Activated gamma-delta T cell treated with anti-CD3 and anti-CD28 coated beads, Interleukin-2, amount 50 U/mL, for 16 hours (primary cell): ENCODE measurements around the gene POLG2.
"Not testable (repeated sequence)": the region's sequence is repeated elsewhere in the genome, so short reads cannot be mapped to it uniquely, and the experiment has no call there.

Experiments
- DNase-seq: peaks from one replicate; pipeline ENCODE4 v3.0.0-alpha.2; 2020; ENCODE audit warnings: low read depth

Gene POLG2

DNA sequence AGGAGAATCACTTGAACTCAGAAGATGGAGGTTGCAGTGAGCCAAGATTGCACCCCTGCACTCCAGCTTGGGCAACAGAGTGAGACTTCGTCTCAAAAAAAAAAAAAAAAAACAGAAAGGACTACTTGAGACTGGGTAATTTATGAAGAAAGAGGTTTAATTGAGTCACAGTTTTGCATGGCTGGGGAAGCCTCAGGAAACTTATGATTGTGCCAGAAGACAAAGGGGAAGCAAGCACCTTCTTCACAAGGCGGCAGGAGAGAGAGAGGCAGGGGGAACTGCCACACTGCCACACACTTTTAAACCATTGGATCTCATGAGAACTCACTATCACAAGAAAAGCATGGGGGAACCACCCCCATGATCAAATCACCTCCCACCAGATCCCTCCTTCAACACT is 56.9 kb downstream of the POLG2 start:
- DNase-seq, result no peak

GRCh38 chr17:64439521-64439920 is 57.3 kb downstream of the POLG2 start:
- not testable (repeated sequence) for DNase-seq

- no peak for DNase-seq
Observed at GRCh38 chr17:64437944-64438525, 58.8 kb downstream of the POLG2 start.

DNA sequence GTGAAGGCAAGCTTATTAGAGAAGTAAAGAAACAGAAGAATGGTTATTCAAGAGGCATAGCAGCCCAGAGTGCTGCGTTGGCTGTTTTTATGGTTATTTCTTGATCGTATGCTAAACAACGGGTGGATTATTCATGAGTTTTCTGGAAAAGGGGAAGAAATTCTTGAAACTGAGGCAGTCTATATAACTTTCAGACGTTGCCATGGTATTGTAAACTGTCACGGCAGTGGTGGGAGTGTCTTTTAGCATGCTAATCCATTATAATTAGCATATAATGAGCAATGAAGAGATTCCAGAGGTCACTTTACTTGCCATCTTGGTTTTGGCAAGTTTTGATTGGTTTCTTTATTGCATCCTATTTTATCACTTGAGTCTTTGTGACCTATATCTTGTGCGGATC is 65.3 kb downstream of the POLG2 start:
- DNase-seq, result no peak

GRCh38 chr17:64430036-64430435 is 66.8 kb downstream of the POLG2 start:
- not testable (repeated sequence) for DNase-seq

- no peak for DNase-seq
Observed at GRCh38 chr17:64428406-64428805, 68.4 kb downstream of the POLG2 start.
